Endodermal cell (in vitro differentiated cells): ENCODE data around the gene GLA. TPM values are rescaled to one million over a fixed set of nuclear protein-coding genes. Genes with fewer than 3 reads are reported as not detected.

Experiments used
- DNase-seq: peaks from one replicate; pipeline ENCODE4 v3.0.0-alpha.2; 2017
- H3K27ac ChIP-seq: 2 replicates; pipeline ENCODE4 v1.5.1; 2013; ENCODE audit warnings: mild to moderate bottlenecking, low read depth, low read length, moderate library complexity
- H3K27me3 ChIP-seq: 2 replicates; pipeline ENCODE4 v1.6.1; 2013; ENCODE audit warnings: mild to moderate bottlenecking, low read length, moderate library complexity; ENCODE audit not compliant: insufficient read depth, control insufficient read depth, poor library complexity, severe bottlenecking
- H3K36me3 ChIP-seq: 2 replicates; pipeline ENCODE4 v1.7.0; 2013; ENCODE audit warnings: mild to moderate bottlenecking, low read length, moderate library complexity; ENCODE audit not compliant: control insufficient read depth, insufficient read depth
- H3K4me1 ChIP-seq: one replicate; pipeline ENCODE4 v1.7.0; 2013; ENCODE audit warnings: low read length; ENCODE audit not compliant: control insufficient read depth, insufficient read depth
- H3K4me3 ChIP-seq: 2 replicates; pipeline ENCODE4 v1.5.1; 2013; ENCODE audit warnings: mild to moderate bottlenecking, low read length, moderate library complexity
- H3K9ac ChIP-seq: 2 replicates; pipeline ENCODE4 v1.6.1; 2013; ENCODE audit warnings: mild to moderate bottlenecking, low read length, moderate library complexity; ENCODE audit not compliant: poor library complexity, severe bottlenecking; ENCODE audit errors: extremely low read depth
- H3K9me3 ChIP-seq: 2 replicates; pipeline ENCODE4 v1.6.1; 2013; ENCODE audit warnings: mild to moderate bottlenecking, low read length, moderate library complexity; ENCODE audit not compliant: control insufficient read depth
- H3K27ac Mint-ChIP-seq: 2 replicates; pipeline ENCODE4 v1.8.0; 2020; ENCODE audit warnings: mixed read lengths
- H3K27me3 Mint-ChIP-seq: 2 replicates; pipeline ENCODE4 v1.8.0; 2021; ENCODE audit warnings: mild to moderate bottlenecking, mixed read lengths; ENCODE audit not compliant: insufficient read depth
- H3K36me3 Mint-ChIP-seq: 2 replicates; pipeline ENCODE4 v1.8.0; 2020; ENCODE audit warnings: low read depth, mixed read lengths
- H3K4me1 Mint-ChIP-seq: 2 replicates; pipeline ENCODE4 v1.8.0; 2020; ENCODE audit warnings: mixed read lengths
- H3K4me3 Mint-ChIP-seq: 2 replicates; pipeline ENCODE4 v1.8.0; 2020; ENCODE audit warnings: mild to moderate bottlenecking, moderate library complexity, mixed read lengths
- H3K9me3 Mint-ChIP-seq: 2 replicates; pipeline ENCODE4 v1.8.0; 2020; ENCODE audit warnings: mild to moderate bottlenecking, mixed read lengths
- WGBS, 2 experiments: methylation state at CpG; one replicate each; pipeline versions ENCODE4 v1.1.5 to v1.1.7; 2013; ENCODE audit warnings: missing lambda C conversion rate in 2 of 2, mixed read lengths in 1 of 2; ENCODE audit not compliant: insufficient coverage in 1 of 2, insufficient read length in 1 of 2; 5-methylcytosine and 5-hydroxymethylcytosine counted together
- total RNA-seq, 2 donors: library from RNA; stranded (reverse); fragmentation: NEBNext Ultra II Directional in 1 of 2; extraction: Animal tissue kit (Norgen Biotek cat#: 25700) in 1 of 2; gene quantifications; 2 replicates in 1 of 2; 3 replicates in 1 of 2; pipeline ENCODE4 v1.2.1, GENCODE V29; 2021
- TF ChIP-seq, protein P1 (sequence below): fragments of 200-600 bp; sonication (generic); conservative IDR thresholded peaks from 2 replicates; pipeline ENCODE4 v1.5.0; 2021; ENCODE audit warnings: antibody characterized with exemption, mild to moderate bottlenecking

The GLA gene
- total RNA-seq, 2 donors from 2014 or later = 33.2 to 35.9 TPM

DNA sequence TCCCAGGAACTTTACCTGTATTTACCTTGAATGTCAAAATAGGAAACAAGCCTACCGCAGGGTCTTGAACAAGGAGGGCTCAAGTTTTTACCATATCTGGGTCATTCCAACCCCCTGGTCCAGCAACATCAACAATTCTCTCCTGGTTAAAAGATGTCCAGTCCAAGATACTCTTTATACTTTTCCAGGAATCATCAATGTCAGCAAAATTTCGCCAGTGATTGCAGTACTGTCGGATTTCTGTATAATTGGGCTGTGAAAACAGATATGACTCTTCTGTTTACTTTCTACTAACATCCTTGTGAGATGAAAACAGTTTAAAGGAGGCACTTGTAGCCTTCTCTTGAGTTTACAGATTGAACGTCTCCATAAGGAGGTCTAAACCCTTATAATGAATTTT lies 9.0 kb downstream of the GLA start:
- H3K9me3 Mint-ChIP-seq = peaks cover 51% of the 10 kb centered on the region
- H3K36me3 Mint-ChIP-seq = peaks cover 34% of the 10 kb centered on the region

DNA sequence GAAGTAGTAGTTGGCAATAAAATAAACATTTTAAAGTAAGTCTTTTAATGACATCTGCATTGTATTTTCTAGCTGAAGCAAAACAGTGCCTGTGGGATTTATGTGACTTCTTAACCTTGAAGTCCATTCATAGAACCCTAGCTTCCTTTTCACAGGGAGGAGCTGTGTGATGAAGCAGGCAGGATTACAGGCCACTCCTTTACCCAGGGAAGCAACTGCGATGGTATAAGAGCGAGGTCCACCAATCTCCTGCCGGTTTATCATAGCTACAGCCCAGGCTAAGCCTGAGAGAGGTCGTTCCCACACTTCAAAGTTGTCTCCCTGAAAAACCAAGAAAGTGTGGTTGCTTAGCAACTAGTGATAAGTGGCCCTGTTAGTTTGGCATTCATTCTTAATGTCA lies 9.9 kb downstream of the GLA start:
- Histone ChIP-seq H3K4me1 (no peaks in the 10 kb centered on the region), H3K27ac (no peak overlapping the region), H3K4me3 (no peak overlapping the region), H3K9me3 (no peaks in the 10 kb centered on the region), H3K9ac (no peak overlapping the region), H3K36me3 (peaks cover 39% of the 10 kb centered on the region), H3K27me3 (no peaks in the 10 kb centered on the region)
- Mint-ChIP-seq H3K4me1 (peaks cover 2% of the 10 kb centered on the region), H3K9me3 (peaks cover 57% of the 10 kb centered on the region), H3K27me3 (no peaks in the 10 kb centered on the region), H3K27ac (no peak overlapping the region), H3K36me3 (peaks cover 40% of the 10 kb centered on the region), H3K4me3 (no peak overlapping the region)
- DNase-seq = peak; percentile 47
- 40 to 73% methylated on average over 1 to 4 of the region's 4 CpGs for WGBS, 2 experiments
- TF ChIP-seq, protein P1, sequence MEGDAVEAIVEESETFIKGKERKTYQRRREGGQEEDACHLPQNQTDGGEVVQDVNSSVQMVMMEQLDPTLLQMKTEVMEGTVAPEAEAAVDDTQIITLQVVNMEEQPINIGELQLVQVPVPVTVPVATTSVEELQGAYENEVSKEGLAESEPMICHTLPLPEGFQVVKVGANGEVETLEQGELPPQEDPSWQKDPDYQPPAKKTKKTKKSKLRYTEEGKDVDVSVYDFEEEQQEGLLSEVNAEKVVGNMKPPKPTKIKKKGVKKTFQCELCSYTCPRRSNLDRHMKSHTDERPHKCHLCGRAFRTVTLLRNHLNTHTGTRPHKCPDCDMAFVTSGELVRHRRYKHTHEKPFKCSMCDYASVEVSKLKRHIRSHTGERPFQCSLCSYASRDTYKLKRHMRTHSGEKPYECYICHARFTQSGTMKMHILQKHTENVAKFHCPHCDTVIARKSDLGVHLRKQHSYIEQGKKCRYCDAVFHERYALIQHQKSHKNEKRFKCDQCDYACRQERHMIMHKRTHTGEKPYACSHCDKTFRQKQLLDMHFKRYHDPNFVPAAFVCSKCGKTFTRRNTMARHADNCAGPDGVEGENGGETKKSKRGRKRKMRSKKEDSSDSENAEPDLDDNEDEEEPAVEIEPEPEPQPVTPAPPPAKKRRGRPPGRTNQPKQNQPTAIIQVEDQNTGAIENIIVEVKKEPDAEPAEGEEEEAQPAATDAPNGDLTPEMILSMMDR = no peak

More for the DNA sequence above, 9.0 kb downstream of the GLA start:
- Histone ChIP-seq H3K4me1 (no peaks in the 10 kb centered on the region), H3K4me3 (no peak overlapping the region), H3K9me3 (no peaks in the 10 kb centered on the region), H3K9ac (no peak overlapping the region), H3K27ac (no peak overlapping the region), H3K36me3 (peaks cover 37% of the 10 kb centered on the region), H3K27me3 (no peaks in the 10 kb centered on the region)
- no peak overlapping the region for H3K4me3 Mint-ChIP-seq
- DNase-seq = no peak
- TF ChIP-seq, protein P1 = no peak
- no peaks in the 10 kb centered on the region for H3K27me3 Mint-ChIP-seq
- peaks cover 1% of the 10 kb centered on the region for H3K4me1 Mint-ChIP-seq
- 91 to 100% methylated on average over 1 to 4 of the region's 4 CpGs for WGBS, 2 experiments
- no peak overlapping the region for H3K27ac Mint-ChIP-seq

DNA sequence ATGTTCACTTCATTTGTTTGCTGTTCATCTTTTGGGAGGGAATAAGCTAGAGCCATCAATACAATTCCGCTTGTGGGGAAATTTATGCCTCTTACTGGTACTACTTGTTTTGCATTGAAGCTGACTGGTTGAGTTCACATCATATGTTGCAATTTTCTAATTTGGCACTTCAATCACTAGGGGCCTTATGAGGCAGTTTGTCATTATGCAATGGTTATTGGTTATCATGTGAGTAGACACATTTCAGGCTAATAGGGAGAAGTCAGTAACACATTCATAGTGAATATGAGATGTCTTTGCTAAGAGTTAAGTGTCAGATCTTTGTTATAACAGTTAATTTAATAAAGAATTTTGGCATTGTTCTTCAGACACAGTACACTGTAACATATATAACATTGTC lies 11.9 kb downstream of the GLA start:
- WGBS, 2 experiments = 93% methylated on average over 1 of the region's 1 CpG; no CpG with 5 or more reads in 1 of the 2 experiments
- H3K9me3 ChIP-seq = no peaks in the 10 kb centered on the region
- peaks cover 44% of the 10 kb centered on the region for H3K36me3 Mint-ChIP-seq
- peaks cover 2% of the 10 kb centered on the region for H3K4me1 Mint-ChIP-seq
- no peaks in the 10 kb centered on the region for H3K4me1 ChIP-seq
- H3K27me3 Mint-ChIP-seq = no peaks in the 10 kb centered on the region
- no peak overlapping the region for H3K9ac ChIP-seq
- TF ChIP-seq, protein P1 = no peak
- H3K27ac Mint-ChIP-seq = no peak overlapping the region
- no peak for DNase-seq
- H3K4me3 Mint-ChIP-seq = no peak overlapping the region
- H3K4me3 ChIP-seq = no peak overlapping the region
- no peaks in the 10 kb centered on the region for H3K27me3 ChIP-seq
- peaks cover 58% of the 10 kb centered on the region for H3K9me3 Mint-ChIP-seq
- H3K36me3 ChIP-seq = peaks cover 33% of the 10 kb centered on the region
- no peak overlapping the region for H3K27ac ChIP-seq
